ENCODE data around the gene PPM1J. TPM values are rescaled to one million over a fixed set of nuclear protein-coding genes. Genes with fewer than 3 reads are reported as not detected.

PPM1J gene
- total and polyA plus RNA-seq, 2 of the 13 experiments (the other 11 are each of a cell fraction or from before 2014, with no cell fraction given) = 0.07 to 0.22 TPM

DNA sequence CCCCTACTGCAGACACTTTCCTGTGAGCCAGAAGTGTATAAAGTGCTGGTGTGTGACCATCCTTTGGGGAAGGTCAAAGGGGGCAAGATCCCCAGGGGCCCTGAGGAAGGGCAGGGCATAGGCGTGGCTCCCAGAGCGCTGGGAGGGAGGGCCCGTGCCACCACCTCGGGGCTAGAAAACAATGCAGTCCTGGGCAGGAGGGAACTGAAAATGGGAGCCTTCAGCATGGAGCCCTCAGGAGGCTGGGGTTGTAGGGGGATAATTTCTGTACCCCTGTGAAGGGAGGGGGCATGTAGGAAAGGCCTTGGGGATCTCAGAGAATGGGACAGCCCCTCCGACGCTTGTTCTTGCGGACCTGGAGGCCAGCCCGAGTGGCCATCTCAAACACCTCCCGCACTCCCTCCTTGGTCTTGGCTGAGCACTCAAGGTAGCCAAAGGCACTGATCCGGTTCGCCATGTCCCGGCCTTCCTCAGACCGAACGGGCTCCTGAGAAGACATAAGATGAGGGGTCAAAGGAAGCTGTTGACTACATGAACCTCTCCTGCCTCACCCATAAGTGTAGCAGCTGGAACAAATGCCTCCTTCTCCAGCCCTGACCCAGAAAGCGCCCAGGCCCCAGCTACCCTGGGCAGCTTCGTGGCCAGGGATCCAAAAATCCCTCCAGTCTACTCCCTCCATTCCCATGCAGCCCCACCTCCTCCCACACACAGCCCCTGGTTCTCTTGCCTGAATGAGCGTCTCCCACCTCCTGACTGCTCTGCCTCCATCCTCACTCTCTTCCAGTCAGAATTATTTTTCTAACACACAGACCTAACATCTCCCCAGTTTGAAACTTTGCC lies 13.7 kb downstream of the PPM1J start (continued):
- TF ChIP-seq, protein P1, sequence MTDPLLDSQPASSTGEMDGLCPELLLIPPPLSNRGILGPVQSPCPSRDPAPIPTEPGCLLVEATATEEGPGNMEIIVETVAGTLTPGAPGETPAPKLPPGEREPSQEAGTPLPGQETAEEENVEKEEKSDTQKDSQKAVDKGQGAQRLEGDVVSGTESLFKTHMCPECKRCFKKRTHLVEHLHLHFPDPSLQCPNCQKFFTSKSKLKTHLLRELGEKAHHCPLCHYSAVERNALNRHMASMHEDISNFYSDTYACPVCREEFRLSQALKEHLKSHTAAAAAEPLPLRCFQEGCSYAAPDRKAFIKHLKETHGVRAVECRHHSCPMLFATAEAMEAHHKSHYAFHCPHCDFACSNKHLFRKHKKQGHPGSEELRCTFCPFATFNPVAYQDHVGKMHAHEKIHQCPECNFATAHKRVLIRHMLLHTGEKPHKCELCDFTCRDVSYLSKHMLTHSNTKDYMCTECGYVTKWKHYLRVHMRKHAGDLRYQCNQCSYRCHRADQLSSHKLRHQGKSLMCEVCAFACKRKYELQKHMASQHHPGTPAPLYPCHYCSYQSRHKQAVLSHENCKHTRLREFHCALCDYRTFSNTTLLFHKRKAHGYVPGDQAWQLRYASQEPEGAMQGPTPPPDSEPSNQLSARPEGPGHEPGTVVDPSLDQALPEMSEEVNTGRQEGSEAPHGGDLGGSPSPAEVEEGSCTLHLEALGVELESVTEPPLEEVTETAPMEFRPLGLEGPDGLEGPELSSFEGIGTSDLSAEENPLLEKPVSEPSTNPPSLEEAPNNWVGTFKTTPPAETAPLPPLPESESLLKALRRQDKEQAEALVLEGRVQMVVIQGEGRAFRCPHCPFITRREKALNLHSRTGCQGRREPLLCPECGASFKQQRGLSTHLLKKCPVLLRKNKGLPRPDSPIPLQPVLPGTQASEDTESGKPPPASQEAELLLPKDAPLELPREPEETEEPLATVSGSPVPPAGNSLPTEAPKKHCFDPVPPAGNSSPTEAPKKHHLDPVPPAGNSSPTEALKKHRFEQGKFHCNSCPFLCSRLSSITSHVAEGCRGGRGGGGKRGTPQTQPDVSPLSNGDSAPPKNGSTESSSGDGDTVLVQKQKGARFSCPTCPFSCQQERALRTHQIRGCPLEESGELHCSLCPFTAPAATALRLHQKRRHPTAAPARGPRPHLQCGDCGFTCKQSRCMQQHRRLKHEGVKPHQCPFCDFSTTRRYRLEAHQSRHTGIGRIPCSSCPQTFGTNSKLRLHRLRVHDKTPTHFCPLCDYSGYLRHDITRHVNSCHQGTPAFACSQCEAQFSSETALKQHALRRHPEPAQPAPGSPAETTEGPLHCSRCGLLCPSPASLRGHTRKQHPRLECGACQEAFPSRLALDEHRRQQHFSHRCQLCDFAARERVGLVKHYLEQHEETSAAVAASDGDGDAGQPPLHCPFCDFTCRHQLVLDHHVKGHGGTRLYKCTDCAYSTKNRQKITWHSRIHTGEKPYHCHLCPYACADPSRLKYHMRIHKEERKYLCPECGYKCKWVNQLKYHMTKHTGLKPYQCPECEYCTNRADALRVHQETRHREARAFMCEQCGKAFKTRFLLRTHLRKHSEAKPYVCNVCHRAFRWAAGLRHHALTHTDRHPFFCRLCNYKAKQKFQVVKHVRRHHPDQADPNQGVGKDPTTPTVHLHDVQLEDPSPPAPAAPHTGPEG (CRISPR knock-in tag; IDR thresholded peaks at IDR 0.05) = no peak
- TF ChIP-seq ZFAT (CRISPR knock-in tag; conservative IDR thresholded peaks at IDR 0.05) (no peak), RBM39 (IDR thresholded peaks at IDR 0.05; ENCODE audit: low read depth, low read length, poor library complexity, severe bottlenecking) (peak; percentile 40), GTF3A (CRISPR knock-in tag; conservative IDR thresholded peaks at IDR 0.05) (no peak)
- TF ChIP-seq, protein P2, sequence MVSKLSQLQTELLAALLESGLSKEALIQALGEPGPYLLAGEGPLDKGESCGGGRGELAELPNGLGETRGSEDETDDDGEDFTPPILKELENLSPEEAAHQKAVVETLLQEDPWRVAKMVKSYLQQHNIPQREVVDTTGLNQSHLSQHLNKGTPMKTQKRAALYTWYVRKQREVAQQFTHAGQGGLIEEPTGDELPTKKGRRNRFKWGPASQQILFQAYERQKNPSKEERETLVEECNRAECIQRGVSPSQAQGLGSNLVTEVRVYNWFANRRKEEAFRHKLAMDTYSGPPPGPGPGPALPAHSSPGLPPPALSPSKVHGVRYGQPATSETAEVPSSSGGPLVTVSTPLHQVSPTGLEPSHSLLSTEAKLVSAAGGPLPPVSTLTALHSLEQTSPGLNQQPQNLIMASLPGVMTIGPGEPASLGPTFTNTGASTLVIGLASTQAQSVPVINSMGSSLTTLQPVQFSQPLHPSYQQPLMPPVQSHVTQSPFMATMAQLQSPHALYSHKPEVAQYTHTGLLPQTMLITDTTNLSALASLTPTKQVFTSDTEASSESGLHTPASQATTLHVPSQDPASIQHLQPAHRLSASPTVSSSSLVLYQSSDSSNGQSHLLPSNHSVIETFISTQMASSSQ (IDR thresholded peaks at IDR 0.05; ENCODE audit: low read depth) = no peak
- TF ChIP-seq, protein P2 (CRISPR knock-in tag; IDR thresholded peaks at IDR 0.05; ENCODE audit: borderline replicate concordance) = no peak
- TF ChIP-seq, protein P3, sequence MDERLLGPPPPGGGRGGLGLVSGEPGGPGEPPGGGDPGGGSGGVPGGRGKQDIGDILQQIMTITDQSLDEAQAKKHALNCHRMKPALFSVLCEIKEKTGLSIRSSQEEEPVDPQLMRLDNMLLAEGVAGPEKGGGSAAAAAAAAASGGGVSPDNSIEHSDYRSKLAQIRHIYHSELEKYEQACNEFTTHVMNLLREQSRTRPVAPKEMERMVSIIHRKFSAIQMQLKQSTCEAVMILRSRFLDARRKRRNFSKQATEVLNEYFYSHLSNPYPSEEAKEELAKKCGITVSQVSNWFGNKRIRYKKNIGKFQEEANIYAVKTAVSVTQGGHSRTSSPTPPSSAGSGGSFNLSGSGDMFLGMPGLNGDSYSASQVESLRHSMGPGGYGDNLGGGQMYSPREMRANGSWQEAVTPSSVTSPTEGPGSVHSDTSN (CRISPR knock-in tag; IDR thresholded peaks at IDR 0.05) = no peak
- TF ChIP-seq, protein P4, sequence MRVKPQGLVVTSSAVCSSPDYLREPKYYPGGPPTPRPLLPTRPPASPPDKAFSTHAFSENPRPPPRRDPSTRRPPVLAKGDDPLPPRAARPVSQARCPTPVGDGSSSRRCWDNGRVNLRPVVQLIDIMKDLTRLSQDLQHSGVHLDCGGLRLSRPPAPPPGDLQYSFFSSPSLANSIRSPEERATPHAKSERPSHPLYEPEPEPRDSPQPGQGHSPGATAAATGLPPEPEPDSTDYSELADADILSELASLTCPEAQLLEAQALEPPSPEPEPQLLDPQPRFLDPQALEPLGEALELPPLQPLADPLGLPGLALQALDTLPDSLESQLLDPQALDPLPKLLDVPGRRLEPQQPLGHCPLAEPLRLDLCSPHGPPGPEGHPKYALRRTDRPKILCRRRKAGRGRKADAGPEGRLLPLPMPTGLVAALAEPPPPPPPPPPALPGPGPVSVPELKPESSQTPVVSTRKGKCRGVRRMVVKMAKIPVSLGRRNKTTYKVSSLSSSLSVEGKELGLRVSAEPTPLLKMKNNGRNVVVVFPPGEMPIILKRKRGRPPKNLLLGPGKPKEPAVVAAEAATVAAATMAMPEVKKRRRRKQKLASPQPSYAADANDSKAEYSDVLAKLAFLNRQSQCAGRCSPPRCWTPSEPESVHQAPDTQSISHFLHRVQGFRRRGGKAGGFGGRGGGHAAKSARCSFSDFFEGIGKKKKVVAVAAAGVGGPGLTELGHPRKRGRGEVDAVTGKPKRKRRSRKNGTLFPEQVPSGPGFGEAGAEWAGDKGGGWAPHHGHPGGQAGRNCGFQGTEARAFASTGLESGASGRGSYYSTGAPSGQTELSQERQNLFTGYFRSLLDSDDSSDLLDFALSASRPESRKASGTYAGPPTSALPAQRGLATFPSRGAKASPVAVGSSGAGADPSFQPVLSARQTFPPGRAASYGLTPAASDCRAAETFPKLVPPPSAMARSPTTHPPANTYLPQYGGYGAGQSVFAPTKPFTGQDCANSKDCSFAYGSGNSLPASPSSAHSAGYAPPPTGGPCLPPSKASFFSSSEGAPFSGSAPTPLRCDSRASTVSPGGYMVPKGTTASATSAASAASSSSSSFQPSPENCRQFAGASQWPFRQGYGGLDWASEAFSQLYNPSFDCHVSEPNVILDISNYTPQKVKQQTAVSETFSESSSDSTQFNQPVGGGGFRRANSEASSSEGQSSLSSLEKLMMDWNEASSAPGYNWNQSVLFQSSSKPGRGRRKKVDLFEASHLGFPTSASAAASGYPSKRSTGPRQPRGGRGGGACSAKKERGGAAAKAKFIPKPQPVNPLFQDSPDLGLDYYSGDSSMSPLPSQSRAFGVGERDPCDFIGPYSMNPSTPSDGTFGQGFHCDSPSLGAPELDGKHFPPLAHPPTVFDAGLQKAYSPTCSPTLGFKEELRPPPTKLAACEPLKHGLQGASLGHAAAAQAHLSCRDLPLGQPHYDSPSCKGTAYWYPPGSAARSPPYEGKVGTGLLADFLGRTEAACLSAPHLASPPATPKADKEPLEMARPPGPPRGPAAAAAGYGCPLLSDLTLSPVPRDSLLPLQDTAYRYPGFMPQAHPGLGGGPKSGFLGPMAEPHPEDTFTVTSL (CRISPR knock-in tag; IDR thresholded peaks at IDR 0.05; ENCODE audit: borderline replicate concordance) = no peak

All from HepG2 (cell line).